HepG2 (cell line): ENCODE results near the gene MUL1. TPM values are rescaled to one million over a fixed set of nuclear protein-coding genes. Genes with fewer than 3 reads are reported as not detected.
A peak's percentile ranks its signal among the peaks of the same experiment; 100 is the strongest.

Experiments used
- ARNT2 ChIP-seq: sonication (generic); formaldehyde crosslinking; IDR thresholded peaks from 2 replicates; pipeline ENCODE4 v1.8.0; 2022; ENCODE audit warnings: mild to moderate bottlenecking, low read depth, missing genetic modification reagents, moderate library complexity
- BORCS8-MEF2B ChIP-seq: sonication (generic); formaldehyde crosslinking; IDR thresholded peaks from 2 replicates; pipeline ENCODE4 v1.8.0; 2022; ENCODE audit warnings: mild to moderate bottlenecking, missing genetic modification reagents
- CEBPB ChIP-seq: IDR thresholded peaks from 2 replicates; pipeline ENCODE4 v1.6.1; 2011; ENCODE audit warnings: low read depth, low read length, improper control_type of control experiment, borderline replicate concordance
- FOXK2 ChIP-seq: fragments of 450-650 bp; IDR thresholded peaks from 2 replicates; pipeline ENCODE4 v1.6.1; 2016
- ISX ChIP-seq: sonication (generic); formaldehyde crosslinking; conservative IDR thresholded peaks from 2 replicates; pipeline ENCODE4 v1.5.0; 2020; ENCODE audit warnings: missing genetic modification reagents
- KLF13 ChIP-seq: sonication (generic); formaldehyde crosslinking; IDR thresholded peaks from 2 replicates; pipeline ENCODE4 v1.4.0; 2020; ENCODE audit warnings: mild to moderate bottlenecking, missing genetic modification reagents
- MEIS2 ChIP-seq: sonication (generic); formaldehyde crosslinking; IDR thresholded peaks from 2 replicates; pipeline ENCODE4 v1.9.0; 2021; ENCODE audit warnings: mild to moderate bottlenecking, missing genetic modification reagents
- MYC ChIP-seq: sonication (generic); formaldehyde crosslinking; IDR thresholded peaks from 2 replicates; pipeline ENCODE4 v1.9.0; 2021; ENCODE audit warnings: missing genetic modification reagents, borderline replicate concordance
- PCBP1 ChIP-seq: fragments of 200-400 bp; formaldehyde crosslinking; IDR thresholded peaks from 2 replicates; pipeline ENCODE4 v1.6.1; 2017; ENCODE audit warnings: mild to moderate bottlenecking, low read depth, low read length, borderline replicate concordance
- PHB2 ChIP-seq: fragments of 450-650 bp; IDR thresholded peaks from 2 replicates; pipeline ENCODE4 v1.6.1; 2018; ENCODE audit not compliant: partially characterized antibody
- POLR2A ChIP-seq, 2 experiments: IDR thresholded peaks; 2 replicates each; pipeline ENCODE4 v1.6.1; 2011; ENCODE audit warnings: low read depth in 2 of 2, low read length in 2 of 2, mild to moderate bottlenecking in 1 of 2, moderate library complexity in 1 of 2; ENCODE audit not compliant: insufficient read depth in 1 of 2
- ZNF678 ChIP-seq: sonication (generic); formaldehyde crosslinking; IDR thresholded peaks from 2 replicates; pipeline ENCODE4 v1.4.0; 2020; ENCODE audit warnings: mild to moderate bottlenecking, missing genetic modification reagents
- ZNF782 ChIP-seq: sonication (generic); formaldehyde crosslinking; IDR thresholded peaks from 2 replicates; pipeline ENCODE4 v1.4.0; 2020; ENCODE audit warnings: missing genetic modification reagents, mild to moderate bottlenecking, borderline replicate concordance
- ZNF839 ChIP-seq: sonication (generic); formaldehyde crosslinking; IDR thresholded peaks from 2 replicates; pipeline ENCODE4 v1.4.0; 2020; ENCODE audit warnings: missing genetic modification reagents, mild to moderate bottlenecking, borderline replicate concordance
- ZNF841 ChIP-seq: sonication (generic); formaldehyde crosslinking; IDR thresholded peaks from 2 replicates; pipeline ENCODE4 v1.8.1; 2023; ENCODE audit warnings: missing genetic modification reagents, borderline replicate concordance
- polyA plus RNA-seq, 8 experiments: library from polyadenylated mRNA; depleted of rRNA in 3 of 8; stranded (reverse) in 7 of 8; unstranded in 1 of 8; fragments of >200 nt; fragmentation: Illumina TruSeq in 4 of 8; extraction: Trizol in 4 of 8; gene quantifications; 2 replicates each; pipeline versions ENCODE4 v1.2.1 to v1.2.3, GENCODE V29; 2011 to 2016; ENCODE audit warnings: low read depth in 4 of 8, missing spikeins in 1 of 8, mixed read lengths in 1 of 8; ENCODE audit not compliant: insufficient read depth in 1 of 8
- total RNA-seq, 5 experiments: library from RNA; depleted of rRNA; stranded (reverse); fragments of >200 nt; fragmentation: Illumina TruSeq; extraction: Trizol; gene quantifications; 2 replicates each; pipeline ENCODE4 v1.2.3, GENCODE V29; 2016; ENCODE audit warnings: low read depth in 1 of 5
- TF ChIP-seq, protein P1 (sequence below): sonication (generic); formaldehyde crosslinking; IDR thresholded peaks from 2 replicates; pipeline ENCODE4 v1.4.0; 2020; ENCODE audit warnings: missing genetic modification reagents
- TF ChIP-seq, protein P2 (sequence below): sonication (generic); formaldehyde crosslinking; IDR thresholded peaks from 2 replicates; pipeline ENCODE4 v1.4.0; 2020; ENCODE audit warnings: missing genetic modification reagents
- TF ChIP-seq, protein P3 (sequence below): sonication (generic); formaldehyde crosslinking; IDR thresholded peaks from 2 replicates; pipeline ENCODE4 v1.5.0; 2020; ENCODE audit warnings: missing genetic modification reagents, mild to moderate bottlenecking, borderline replicate concordance
- TF ChIP-seq, protein P4 (sequence below): IDR thresholded peaks from 2 replicates; pipeline ENCODE4 v1.6.1; 2016; ENCODE audit warnings: low read depth, control low read depth
- TF ChIP-seq, protein P5 (sequence below): sonication (generic); formaldehyde crosslinking; IDR thresholded peaks from 2 replicates; pipeline ENCODE4 v1.9.0; 2021; ENCODE audit warnings: missing genetic modification reagents, borderline replicate concordance
- TF ChIP-seq, protein P6 (sequence below): IDR thresholded peaks from 2 replicates; pipeline ENCODE4 v1.6.1; 2016; ENCODE audit warnings: low read depth, borderline replicate concordance
- TF ChIP-seq, protein P7 (sequence below): sonication (generic); formaldehyde crosslinking; IDR thresholded peaks from 2 replicates; pipeline ENCODE4 v1.4.0; 2020; ENCODE audit warnings: low read depth, mild to moderate bottlenecking, missing genetic modification reagents

The MUL1 gene
- total and polyA plus RNA-seq, 2 of the 13 experiments (the other 11 are each of a cell fraction or from before 2014, with no cell fraction given) = 21.5 to 26.5 TPM

DNA sequence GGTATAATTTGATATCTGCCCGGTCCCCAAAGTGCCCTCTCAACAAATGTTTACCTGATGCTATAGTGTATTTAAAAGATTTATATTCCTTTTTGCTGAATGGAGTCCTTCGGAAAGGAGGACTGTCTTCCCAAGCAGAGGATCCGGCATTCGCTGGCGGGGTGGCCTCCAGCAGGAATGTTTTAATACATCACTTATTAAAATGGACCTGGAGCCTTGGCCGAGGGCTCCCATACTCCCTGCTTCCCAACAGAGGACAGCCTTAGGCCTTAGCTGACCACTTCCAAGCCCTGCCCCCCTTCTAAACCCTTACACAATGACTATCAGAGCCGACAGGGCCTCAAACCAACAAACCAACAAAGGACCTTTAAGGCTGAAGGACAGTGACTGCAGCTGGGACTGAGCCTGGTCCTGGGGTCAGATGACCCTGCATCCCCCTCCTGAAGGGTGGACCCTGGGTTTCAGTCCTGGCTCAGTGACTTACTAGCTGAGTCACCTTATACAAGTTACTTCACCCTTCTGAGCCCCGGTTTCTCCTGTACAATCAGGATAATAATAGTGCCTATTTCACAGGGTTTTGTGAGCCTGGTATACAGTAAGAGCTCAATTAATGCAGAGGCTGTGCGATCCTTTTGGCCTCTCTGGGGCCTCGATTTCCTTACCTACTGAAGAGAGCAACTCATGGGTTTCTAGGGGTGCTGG, 27.6 kb downstream of the MUL1 start (continued):
- TF ChIP-seq ZNF841 (CRISPR knock-in tag) = no peak
- TF ChIP-seq ZNF678 = no peak
- TF ChIP-seq ZNF839 (CRISPR knock-in tag) = no peak
- TF ChIP-seq CEBPB = peak; percentile 82; the same call in 1 of the 2 replicates
- TF ChIP-seq, protein P1, sequence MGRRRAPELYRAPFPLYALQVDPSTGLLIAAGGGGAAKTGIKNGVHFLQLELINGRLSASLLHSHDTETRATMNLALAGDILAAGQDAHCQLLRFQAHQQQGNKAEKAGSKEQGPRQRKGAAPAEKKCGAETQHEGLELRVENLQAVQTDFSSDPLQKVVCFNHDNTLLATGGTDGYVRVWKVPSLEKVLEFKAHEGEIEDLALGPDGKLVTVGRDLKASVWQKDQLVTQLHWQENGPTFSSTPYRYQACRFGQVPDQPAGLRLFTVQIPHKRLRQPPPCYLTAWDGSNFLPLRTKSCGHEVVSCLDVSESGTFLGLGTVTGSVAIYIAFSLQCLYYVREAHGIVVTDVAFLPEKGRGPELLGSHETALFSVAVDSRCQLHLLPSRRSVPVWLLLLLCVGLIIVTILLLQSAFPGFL (CRISPR knock-in tag) = no peak
- TF ChIP-seq, protein P2, sequence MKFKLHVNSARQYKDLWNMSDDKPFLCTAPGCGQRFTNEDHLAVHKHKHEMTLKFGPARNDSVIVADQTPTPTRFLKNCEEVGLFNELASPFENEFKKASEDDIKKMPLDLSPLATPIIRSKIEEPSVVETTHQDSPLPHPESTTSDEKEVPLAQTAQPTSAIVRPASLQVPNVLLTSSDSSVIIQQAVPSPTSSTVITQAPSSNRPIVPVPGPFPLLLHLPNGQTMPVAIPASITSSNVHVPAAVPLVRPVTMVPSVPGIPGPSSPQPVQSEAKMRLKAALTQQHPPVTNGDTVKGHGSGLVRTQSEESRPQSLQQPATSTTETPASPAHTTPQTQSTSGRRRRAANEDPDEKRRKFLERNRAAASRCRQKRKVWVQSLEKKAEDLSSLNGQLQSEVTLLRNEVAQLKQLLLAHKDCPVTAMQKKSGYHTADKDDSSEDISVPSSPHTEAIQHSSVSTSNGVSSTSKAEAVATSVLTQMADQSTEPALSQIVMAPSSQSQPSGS = peak; percentile 86
- TF ChIP-seq MYC (CRISPR knock-in tag) = peak; percentile 26; the same call in 1 of the 2 replicates
- no peak for TF ChIP-seq PCBP1
- TF ChIP-seq KLF13 (CRISPR knock-in tag) = no peak
- TF ChIP-seq, protein P3, sequence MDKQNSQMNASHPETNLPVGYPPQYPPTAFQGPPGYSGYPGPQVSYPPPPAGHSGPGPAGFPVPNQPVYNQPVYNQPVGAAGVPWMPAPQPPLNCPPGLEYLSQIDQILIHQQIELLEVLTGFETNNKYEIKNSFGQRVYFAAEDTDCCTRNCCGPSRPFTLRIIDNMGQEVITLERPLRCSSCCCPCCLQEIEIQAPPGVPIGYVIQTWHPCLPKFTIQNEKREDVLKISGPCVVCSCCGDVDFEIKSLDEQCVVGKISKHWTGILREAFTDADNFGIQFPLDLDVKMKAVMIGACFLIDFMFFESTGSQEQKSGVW (CRISPR knock-in tag) = no peak
- TF ChIP-seq, protein P4, sequence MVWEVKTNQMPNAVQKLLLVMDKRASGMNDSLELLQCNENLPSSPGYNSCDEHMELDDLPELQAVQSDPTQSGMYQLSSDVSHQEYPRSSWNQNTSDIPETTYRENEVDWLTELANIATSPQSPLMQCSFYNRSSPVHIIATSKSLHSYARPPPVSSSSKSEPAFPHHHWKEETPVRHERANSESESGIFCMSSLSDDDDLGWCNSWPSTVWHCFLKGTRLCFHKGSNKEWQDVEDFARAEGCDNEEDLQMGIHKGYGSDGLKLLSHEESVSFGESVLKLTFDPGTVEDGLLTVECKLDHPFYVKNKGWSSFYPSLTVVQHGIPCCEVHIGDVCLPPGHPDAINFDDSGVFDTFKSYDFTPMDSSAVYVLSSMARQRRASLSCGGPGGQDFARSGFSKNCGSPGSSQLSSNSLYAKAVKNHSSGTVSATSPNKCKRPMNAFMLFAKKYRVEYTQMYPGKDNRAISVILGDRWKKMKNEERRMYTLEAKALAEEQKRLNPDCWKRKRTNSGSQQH (CRISPR knock-in tag) = no peak
- no peak for TF ChIP-seq FOXK2
- no peak for TF ChIP-seq BORCS8-MEF2B (CRISPR knock-in tag)
- TF ChIP-seq, protein P5, sequence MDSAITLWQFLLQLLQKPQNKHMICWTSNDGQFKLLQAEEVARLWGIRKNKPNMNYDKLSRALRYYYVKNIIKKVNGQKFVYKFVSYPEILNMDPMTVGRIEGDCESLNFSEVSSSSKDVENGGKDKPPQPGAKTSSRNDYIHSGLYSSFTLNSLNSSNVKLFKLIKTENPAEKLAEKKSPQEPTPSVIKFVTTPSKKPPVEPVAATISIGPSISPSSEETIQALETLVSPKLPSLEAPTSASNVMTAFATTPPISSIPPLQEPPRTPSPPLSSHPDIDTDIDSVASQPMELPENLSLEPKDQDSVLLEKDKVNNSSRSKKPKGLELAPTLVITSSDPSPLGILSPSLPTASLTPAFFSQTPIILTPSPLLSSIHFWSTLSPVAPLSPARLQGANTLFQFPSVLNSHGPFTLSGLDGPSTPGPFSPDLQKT (CRISPR knock-in tag) = no peak
- peak in 1 of 2 experiments; percentile 74; a peak in 2 of 4 replicates for TF ChIP-seq POLR2A (IDR thresholded peaks at IDR 0.05; ENCODE audit: insufficient read depth in 1 of 2, low read depth in 2 of 2, low read length in 2 of 2)
- no peak for TF ChIP-seq PHB2
- TF ChIP-seq, protein P6, sequence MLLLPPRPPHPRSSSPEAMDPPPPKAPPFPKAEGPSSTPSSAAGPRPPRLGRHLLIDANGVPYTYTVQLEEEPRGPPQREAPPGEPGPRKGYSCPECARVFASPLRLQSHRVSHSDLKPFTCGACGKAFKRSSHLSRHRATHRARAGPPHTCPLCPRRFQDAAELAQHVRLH (CRISPR knock-in tag) = peak; percentile 68; the same call in 1 of the 2 replicates
- no peak; the same call in 1 of the 2 replicates for TF ChIP-seq ZNF782 (CRISPR knock-in tag)
- no peak for TF ChIP-seq ISX
- peak; percentile 67; the same call in 1 of the 2 replicates for TF ChIP-seq MEIS2 (CRISPR knock-in tag)
- TF ChIP-seq, protein P7, sequence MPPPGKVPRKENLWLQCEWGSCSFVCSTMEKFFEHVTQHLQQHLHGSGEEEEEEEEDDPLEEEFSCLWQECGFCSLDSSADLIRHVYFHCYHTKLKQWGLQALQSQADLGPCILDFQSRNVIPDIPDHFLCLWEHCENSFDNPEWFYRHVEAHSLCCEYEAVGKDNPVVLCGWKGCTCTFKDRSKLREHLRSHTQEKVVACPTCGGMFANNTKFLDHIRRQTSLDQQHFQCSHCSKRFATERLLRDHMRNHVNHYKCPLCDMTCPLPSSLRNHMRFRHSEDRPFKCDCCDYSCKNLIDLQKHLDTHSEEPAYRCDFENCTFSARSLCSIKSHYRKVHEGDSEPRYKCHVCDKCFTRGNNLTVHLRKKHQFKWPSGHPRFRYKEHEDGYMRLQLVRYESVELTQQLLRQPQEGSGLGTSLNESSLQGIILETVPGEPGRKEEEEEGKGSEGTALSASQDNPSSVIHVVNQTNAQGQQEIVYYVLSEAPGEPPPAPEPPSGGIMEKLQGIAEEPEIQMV (CRISPR knock-in tag) = no peak
- peak; percentile 54; the same call in 1 of the 2 replicates for TF ChIP-seq ARNT2 (CRISPR knock-in tag)
